ENCODE results near the gene PRKD3.

- TF ChIP-seq CTCF (IDR thresholded peaks at IDR 0.05) (no peak), ZNF219 (CRISPR knock-in tag; IDR thresholded peaks at IDR 0.05; ENCODE audit: borderline replicate concordance) (no peak), MXD4 (CRISPR knock-in tag; IDR thresholded peaks at IDR 0.05; ENCODE audit: borderline replicate concordance) (no peak), GTF2I (CRISPR knock-in tag; conservative IDR thresholded peaks at IDR 0.05) (no peak), MLX (CRISPR knock-in tag; IDR thresholded peaks at IDR 0.05) (no peak), ZNF232 (CRISPR knock-in tag; IDR thresholded peaks at IDR 0.05) (no peak)
These were observed 31.1 kb upstream of the PRKD3 start for GRCh38 chr2:37355735-37356134.
